PC-9 (cell line): ENCODE data around the gene ANKK1. TPM values are rescaled to one million over a fixed set of nuclear protein-coding genes. Genes with fewer than 3 reads are reported as not detected.

ENCODE experiments used
- BruUV-seq: library from RNA; stranded (reverse); fragments of 400-500 nt; replicated peaks from 2 replicates; lab custom pipeline; 2021; lab: Mats Ljungman, UMichigan
- CTCF ChIA-PET: fragments of 300-600 bp; sonication (Branson Sonifier 250); formaldehyde crosslinking; loops from one replicate; lab custom pipeline; 2022; ENCODE audit warnings: antibody characterized with exemption; lab: Charles Lee
- POLR2A ChIA-PET: fragments of 300-600 bp; sonication (Branson Sonifier 250); formaldehyde crosslinking; loops from one replicate; lab custom pipeline; 2022; ENCODE audit warnings: antibody characterized with exemption; ENCODE audit not compliant: unreplicated experiment; lab: Charles Lee
- DNase-seq, 2 experiments: peaks; one replicate each; pipeline versions ENCODE4 v3.0.0 to v3.0.0-alpha.2; 2015 to 2022; ENCODE audit warnings: mixed read lengths in 1 of 2
- H2AFZ ChIP-seq: fragments of 200-600 bp; sonication (generic); 2 replicates; pipeline ENCODE4 v1.8.1; 2017; ENCODE audit warnings: antibody characterized with exemption
- H3F3A ChIP-seq: fragments of 200-600 bp; sonication (generic); 2 replicates; pipeline ENCODE4 v1.8.1; 2017; ENCODE audit warnings: antibody characterized with exemption, mild to moderate bottlenecking, low read depth; ENCODE audit not compliant: insufficient read depth
- H3K27ac ChIP-seq: fragments of 200-600 bp; sonication (generic); 2 replicates; pipeline ENCODE4 v1.6.1; 2016; ENCODE audit warnings: mixed run types
- H3K27me3 ChIP-seq: fragments of 200-600 bp; sonication (generic); 2 replicates; pipeline ENCODE4 v1.6.1; 2016; ENCODE audit warnings: low read depth, mixed run types; ENCODE audit not compliant: insufficient read depth
- H3K36me3 ChIP-seq: fragments of 200-600 bp; sonication (generic); 2 replicates; pipeline ENCODE4 v1.6.1; 2016; ENCODE audit warnings: low read depth, mixed run types
- H3K4me1 ChIP-seq: fragments of 200-600 bp; sonication (generic); replicated peaks from 2 replicates; pipeline ENCODE4 v1.6.1; 2016; ENCODE audit warnings: mixed run types; ENCODE audit not compliant: insufficient read depth
- H3K4me2 ChIP-seq: fragments of 200-600 bp; sonication (generic); 2 replicates; pipeline ENCODE4 v1.6.1; 2017; ENCODE audit warnings: mixed run types
- H3K4me3 ChIP-seq: fragments of 200-600 bp; sonication (generic); 2 replicates; pipeline ENCODE4 v1.6.1; 2016; ENCODE audit warnings: mixed run types
- H3K79me2 ChIP-seq: fragments of 200-600 bp; sonication (generic); 2 replicates; pipeline ENCODE4 v1.6.1; 2017; ENCODE audit warnings: low read depth, mixed run types
- H3K9me2 ChIP-seq: fragments of 200-600 bp; sonication (generic); 2 replicates; pipeline ENCODE4 v1.8.1; 2017; ENCODE audit warnings: mild to moderate bottlenecking; ENCODE audit not compliant: insufficient read depth
- H3K9me3 ChIP-seq: fragments of 200-600 bp; sonication (generic); 2 replicates; pipeline ENCODE4 v1.8.1; 2016; ENCODE audit warnings: low read depth; ENCODE audit not compliant: insufficient read depth
- H4K20me1 ChIP-seq: fragments of 200-600 bp; sonication (generic); 2 replicates; pipeline ENCODE4 v1.8.1; 2017; ENCODE audit not compliant: insufficient read depth
- EZH2 ChIP-seq: fragments of 200-600 bp; sonication (generic); IDR thresholded peaks from 2 replicates; pipeline ENCODE4 v1.8.0; 2017; ENCODE audit warnings: antibody characterized with exemption, low read depth
- intact Hi-C: fragments of 100-400 bp; cut with micrococcal nuclease; formaldehyde crosslinking; loops from one replicate; pipeline ENCODE4 v1.10.0; 2022; ENCODE audit not compliant: unreplicated experiment
- total RNA-seq: library from RNA; stranded (reverse); gene quantifications from 2 replicates; pipeline ENCODE4 v1.2.3, GENCODE V29; 2021
- TF ChIP-seq, protein P1 (sequence below): fragments of 200-600 bp; sonication (generic); conservative IDR thresholded peaks from 2 replicates; pipeline ENCODE4 v1.6.1; 2017; ENCODE audit warnings: mixed run types, antibody characterized with exemption, mild to moderate bottlenecking, moderate library complexity

ANKK1 gene
- total RNA-seq, 1 experiment from 2014 or later: not detected

GRCh38 chr11:113400631-113401230 is 13.2 kb downstream of the ANKK1 start:
- CTCF ChIA-PET: no interaction called here
- no peaks in the 10 kb centered on the region for H3F3A ChIP-seq
- TF ChIP-seq, protein P1, sequence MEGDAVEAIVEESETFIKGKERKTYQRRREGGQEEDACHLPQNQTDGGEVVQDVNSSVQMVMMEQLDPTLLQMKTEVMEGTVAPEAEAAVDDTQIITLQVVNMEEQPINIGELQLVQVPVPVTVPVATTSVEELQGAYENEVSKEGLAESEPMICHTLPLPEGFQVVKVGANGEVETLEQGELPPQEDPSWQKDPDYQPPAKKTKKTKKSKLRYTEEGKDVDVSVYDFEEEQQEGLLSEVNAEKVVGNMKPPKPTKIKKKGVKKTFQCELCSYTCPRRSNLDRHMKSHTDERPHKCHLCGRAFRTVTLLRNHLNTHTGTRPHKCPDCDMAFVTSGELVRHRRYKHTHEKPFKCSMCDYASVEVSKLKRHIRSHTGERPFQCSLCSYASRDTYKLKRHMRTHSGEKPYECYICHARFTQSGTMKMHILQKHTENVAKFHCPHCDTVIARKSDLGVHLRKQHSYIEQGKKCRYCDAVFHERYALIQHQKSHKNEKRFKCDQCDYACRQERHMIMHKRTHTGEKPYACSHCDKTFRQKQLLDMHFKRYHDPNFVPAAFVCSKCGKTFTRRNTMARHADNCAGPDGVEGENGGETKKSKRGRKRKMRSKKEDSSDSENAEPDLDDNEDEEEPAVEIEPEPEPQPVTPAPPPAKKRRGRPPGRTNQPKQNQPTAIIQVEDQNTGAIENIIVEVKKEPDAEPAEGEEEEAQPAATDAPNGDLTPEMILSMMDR: no peak
- no peak for TF ChIP-seq EZH2
- no peaks in the 10 kb centered on the region for H3K9me2 ChIP-seq
- H3K4me1 ChIP-seq: no peaks in the 10 kb centered on the region
- no peak overlapping the region for H3K4me3 ChIP-seq
- H2AFZ ChIP-seq: no peak overlapping the region
- BruUV-seq: no TSS peak
- no peaks in the 10 kb centered on the region for H4K20me1 ChIP-seq
- H3K27me3 ChIP-seq: peaks cover 92% of the 10 kb centered on the region
- H3K79me2 ChIP-seq: no peaks in the 10 kb centered on the region
- H3K4me2 ChIP-seq: no peak overlapping the region
- H3K9me3 ChIP-seq: no peaks in the 10 kb centered on the region
- no peak for DNase-seq
- intact Hi-C loops: no loop called here
- H3K27ac ChIP-seq: no peak overlapping the region
- H3K36me3 ChIP-seq: no peaks in the 10 kb centered on the region
- POLR2A ChIA-PET: no interaction called here

GRCh38 chr11:113401718-113402117 is 14.1 kb downstream of the ANKK1 start:
- intact Hi-C loops: no loop called here

GRCh38 chr11:113404859-113405430 is 17.4 kb downstream of the ANKK1 start:
- no peak for TF ChIP-seq EZH2
- TF ChIP-seq, protein P1: no peak
- Histone ChIP-seq H3K4me1 (no peaks in the 10 kb centered on the region), H3K79me2 (no peaks in the 10 kb centered on the region), H3K4me2 (no peak overlapping the region), H2AFZ (no peak overlapping the region), H3K9me3 (no peaks in the 10 kb centered on the region), H4K20me1 (0 out of 2 replicates have a peak, but pooled peaks cover 3% of the 10 kb centered on the region), H3K27ac (no peak overlapping the region), H3K4me3 (no peak overlapping the region), H3K9me2 (no peaks in the 10 kb centered on the region), H3F3A (no peaks in the 10 kb centered on the region), H3K27me3 (peaks cover 90% of the 10 kb centered on the region), H3K36me3 (no peaks in the 10 kb centered on the region)
- BruUV-seq: no TSS peak
- no peak for DNase-seq
- ChIA-PET POLR2A (no interaction called here), CTCF (no interaction called here)
- intact Hi-C loops: no loop called here

More at GRCh38 chr11:113401718-113402117, 14.1 kb downstream of the ANKK1 start:
- Histone ChIP-seq H3F3A (no peaks in the 10 kb centered on the region), H3K27ac (no peak overlapping the region), H2AFZ (no peak overlapping the region), H3K9me3 (no peaks in the 10 kb centered on the region), H3K79me2 (no peaks in the 10 kb centered on the region), H3K4me2 (no peak overlapping the region), H3K4me1 (no peaks in the 10 kb centered on the region), H3K4me3 (no peak overlapping the region), H3K9me2 (no peaks in the 10 kb centered on the region), H3K27me3 (peaks cover 90% of the 10 kb centered on the region), H3K36me3 (no peaks in the 10 kb centered on the region), H4K20me1 (no peaks in the 10 kb centered on the region)
- POLR2A ChIA-PET: interaction anchor here (0.5 kb wide), 1 partner anchor 17 kb away, joined by 3 read pairs; no protein-coding TSS in a partner anchor
- CTCF ChIA-PET: no interaction called here
- BruUV-seq: no TSS peak
- TF ChIP-seq, protein P1: no peak
- TF ChIP-seq EZH2: no peak
- peak; percentile 73 to 78 for DNase-seq
